Activated naive CD4-positive, alpha-beta T cell treated with anti-CD3 and anti-CD28 coated beads, Interleukin-2, amount 50 U/mL, for 16 hours (primary cell): Measurements from ENCODE around the gene CATSPER4.

ENCODE experiments used
- DNase-seq: peaks from one replicate; pipeline ENCODE4 v3.0.0-alpha.2; 2020

CATSPER4 gene

DNA sequence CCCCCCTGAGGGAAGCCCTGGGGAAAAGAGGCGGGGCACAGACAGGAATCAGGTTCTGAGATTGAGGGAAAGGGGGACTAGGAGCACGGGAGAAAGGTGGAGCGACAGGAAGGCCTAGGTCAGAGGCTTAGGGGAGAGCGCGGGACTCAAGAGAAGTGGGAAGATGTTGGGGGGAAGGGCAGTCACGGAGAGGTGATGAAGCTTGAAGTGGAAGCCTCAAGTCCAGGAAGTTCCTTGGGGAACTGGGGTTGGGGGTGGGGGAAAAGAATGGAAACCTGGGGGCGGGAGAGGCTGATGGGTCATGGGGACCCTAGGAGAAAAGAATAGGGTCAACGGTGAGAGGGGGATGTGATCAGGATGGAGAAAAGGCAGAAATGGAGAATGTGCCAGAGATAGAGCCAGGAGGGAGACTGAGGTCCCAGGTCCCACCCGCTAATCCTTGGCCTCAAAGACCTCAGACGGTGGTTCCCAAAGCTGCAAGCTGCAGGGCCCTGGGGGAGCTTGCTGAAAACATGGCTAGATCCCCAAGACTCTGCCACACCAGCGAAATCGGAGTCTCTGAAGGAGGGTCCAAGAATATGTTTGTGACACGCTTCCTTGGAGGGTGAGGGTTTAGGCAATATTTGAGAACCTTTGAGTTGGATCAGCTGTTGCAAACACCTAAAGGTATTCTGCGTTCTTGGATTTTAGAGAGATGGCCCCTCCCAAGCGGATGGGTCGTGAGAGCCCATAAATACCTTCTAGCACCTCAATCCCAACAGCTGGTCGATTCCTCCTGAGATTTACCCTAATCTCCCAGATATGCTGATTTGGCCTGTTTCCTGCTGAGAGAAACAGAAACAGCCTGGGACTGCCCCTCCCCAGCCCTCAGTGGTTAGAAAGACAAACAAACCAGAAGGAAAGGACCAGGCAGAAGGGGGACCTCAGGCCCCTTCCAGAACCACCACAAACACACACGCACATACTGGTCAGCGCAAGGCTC is 25.2 kb upstream of the CATSPER4 start:
- DNase-seq: no peak

DNA sequence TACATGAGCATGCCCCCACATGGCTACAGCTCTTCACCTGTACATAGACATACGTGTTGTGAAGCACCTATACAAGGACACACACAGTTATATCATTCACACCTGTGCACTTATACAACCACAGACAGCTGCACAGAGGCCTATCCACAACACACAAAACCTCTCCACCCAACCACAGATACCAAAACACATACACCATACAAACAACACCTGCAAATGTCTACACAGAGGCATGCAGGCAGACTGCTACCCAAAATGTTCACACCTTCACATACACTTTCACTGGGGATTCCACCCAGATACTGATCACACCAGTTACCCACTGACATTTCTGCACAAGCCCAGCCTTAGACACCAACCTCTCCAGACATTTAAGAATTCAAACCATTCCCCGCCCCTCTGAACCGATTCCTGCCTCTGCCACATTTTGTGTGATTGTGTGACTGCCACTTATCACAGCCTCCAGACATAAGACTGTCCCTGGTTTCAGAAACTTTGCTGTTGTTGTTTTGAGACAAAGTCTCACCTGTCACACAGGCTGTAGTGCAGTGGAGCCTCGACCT is 23.6 kb upstream of the CATSPER4 start:
- no peak for DNase-seq

DNA sequence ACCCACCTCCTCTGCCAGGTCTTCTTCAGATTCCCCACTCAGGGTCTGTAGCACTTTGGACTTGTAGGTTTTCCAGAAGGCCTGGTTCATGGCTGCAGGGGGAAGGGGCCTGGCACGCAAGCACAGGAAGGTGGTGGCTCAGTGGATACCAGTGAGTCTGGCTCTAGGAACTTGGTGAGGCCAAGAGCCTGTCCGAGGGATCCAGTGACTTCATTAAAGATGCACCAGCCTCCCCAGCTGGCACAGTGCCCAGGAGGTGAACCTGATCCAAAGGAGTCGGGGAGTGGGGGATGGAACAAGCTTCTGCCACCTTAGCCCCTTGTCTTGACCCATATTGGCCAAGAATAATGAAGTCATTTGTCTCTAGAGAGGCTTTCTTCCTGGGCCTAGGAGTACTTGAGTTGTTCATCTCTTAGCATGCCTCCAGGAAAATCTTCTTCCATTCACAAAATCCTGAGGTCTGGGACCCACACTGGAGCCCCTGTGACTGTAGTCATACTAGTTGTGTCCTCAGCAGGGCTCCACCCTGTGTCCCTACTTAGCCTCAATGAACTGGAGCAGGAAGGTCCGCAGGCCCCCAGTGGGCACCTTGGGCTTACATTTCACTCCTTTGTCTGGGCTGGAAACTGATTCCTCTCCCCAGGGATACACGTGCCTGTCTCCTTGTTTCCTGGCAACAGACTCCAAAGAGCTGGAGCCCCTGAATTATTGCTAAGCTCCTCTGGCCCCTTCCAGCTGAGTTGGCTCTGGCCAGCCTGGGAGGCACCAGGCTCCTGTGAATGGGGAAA is 21.8 kb upstream of the CATSPER4 start, which contains the start of gene C1orf232:
Gene C1orf232 (minus strand): TSS at position 554 of the 788 bp plus-strand sequence. CDS start 464 bp downstream, at position 90.
- DNase-seq: no peak

DNA sequence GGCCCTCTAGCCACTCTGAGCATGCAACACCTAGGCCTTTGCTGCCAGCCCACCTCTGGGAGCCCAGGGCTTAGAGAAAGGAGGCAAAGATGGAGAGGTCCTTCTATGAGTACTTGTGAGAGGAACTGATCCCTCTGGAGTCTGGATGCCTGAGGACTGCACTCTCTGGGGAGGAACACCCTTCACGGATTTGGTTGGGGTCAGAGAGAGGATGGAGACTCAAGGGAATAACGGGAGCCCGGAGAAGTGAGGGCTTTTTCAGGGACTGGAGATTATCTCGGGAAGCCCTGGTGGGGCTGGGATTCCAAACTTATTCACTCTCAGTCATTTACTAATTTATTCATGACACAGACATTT is 21.2 kb upstream of the CATSPER4 start:
- no peak for DNase-seq

DNA sequence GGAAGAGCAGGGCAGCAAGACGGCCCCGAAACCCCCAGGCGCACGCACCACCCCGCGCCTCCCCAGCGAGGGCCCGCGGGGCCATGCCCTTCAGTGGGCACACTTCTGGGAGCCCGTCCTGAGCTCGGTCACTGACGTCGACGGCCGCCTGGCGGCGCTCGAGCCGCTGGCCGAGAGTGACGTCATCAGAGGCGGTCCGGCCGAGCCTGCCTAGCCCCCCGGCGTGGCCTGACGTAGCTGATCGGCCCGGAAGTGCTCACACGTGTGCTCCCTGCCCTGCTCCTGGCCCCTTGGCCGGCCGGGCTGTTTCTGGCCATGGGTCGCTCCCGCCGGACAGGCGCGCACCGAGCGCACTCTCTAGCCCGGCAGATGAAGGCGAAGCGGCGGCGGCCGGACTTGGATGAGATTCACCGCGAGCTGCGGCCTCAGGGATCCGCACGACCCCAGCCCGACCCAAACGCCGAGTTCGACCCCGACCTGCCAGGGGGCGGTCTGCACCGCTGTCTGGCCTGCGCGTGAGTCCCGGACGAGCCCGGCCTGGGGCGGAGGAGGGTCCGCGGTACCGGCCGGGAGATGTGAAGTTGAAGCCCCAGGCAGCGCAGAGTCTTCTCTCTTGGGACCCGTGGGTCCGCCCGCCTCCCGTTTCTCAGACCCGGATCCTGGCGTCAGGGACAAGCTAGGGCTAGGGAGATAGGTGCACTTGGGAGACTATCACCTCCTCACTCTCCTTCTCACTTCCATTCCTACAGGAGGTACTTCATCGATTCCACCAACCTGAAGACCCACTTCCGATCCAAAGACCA is 20.5 kb upstream of the CATSPER4 start, which contains the start of gene ZNF593:
Gene ZNF593 (plus strand): TSS at position 240 of the 803 bp plus-strand sequence. CDS start 76 bp downstream, at position 316.
- peak; percentile 86 for DNase-seq

DNA sequence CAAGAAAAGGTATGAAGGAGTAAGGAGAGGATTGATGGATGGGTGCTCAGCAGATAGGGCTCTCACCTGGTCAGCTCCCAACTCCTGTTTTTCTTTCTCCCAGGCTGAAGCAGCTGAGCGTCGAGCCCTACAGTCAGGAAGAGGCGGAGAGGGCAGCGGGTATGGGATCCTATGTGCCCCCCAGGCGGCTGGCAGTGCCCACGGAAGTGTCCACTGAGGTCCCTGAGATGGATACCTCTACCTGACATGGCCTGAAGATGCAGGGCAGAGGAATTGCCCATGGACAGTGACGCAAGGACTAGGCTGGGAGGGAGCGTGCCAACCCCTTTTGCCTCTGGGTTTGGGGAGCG is 20.0 kb upstream of the CATSPER4 start:
- DNase-seq: no peak

DNA sequence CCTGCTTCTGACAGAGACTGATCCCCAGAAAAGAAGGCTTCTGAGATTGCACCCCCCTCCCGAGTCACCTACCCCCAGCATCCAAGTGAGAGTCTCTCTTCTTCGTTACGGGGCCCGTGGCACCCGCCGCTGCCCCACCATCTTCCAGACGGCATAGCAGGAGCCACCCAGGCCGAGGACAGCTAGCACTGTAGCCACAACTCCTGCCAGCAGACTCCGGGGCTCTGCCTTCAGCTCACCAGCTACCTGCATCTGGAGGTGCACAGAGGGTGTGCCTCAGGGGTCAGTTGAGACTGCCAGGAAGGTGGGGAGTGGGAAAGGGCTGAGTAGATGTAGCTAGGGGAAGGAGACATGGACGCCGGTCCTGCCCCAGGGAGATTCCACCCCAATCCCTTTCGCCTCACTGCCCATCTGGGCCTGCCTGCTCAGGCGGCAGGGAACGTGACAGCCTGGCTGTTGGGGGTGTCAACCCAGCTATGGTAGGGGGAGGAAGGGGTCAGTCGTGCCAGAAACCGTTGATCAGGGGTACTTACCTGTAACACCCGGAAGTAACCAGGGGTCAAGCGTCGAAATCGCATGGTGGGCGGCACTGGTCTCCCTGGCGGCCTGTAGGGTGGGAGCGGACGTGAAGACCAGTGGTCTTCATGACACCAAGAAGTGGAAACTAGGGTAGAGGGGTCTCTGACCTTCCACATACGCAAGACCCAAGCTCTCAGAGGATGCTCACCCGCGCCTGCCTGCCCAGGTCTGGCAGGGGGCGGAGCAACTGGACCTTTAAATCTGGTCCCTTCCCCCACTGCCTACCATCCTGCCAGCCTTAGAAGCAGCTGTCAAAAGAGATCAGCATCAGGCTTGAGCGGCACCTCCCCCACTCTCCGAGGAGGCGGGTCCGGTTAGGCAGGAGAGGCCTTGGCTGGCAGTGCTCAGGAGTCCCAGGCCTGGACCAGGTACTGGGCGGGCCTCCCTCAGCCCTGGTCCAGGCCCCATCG is 19.0 kb upstream of the CATSPER4 start, which contains the start of gene ZNF593OS:
Gene ZNF593OS (minus strand): TSS at position 749 of the 989 bp plus-strand sequence. CDS start 171 bp downstream, at position 578.
- no peak for DNase-seq

DNA sequence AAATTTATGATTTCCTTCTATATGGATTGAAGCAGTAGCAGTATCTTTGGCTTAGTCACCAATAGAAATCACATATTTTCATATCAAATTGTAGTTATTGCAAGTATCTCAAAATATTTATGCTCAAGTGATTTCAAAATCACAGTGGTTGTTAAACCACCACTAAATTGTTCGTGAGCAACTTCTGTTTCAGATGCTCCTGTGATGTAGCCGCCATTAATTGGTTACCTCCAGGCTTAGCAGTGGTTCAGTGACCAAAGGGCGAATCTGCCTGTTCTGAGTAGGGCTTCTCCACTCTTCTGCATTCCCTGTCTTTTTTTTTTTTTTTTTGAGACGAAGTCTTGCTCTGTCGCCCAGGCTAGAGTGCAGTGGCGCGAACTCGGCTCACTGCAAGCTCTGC is 15.1 kb upstream of the CATSPER4 start:
- no peak for DNase-seq

DNA sequence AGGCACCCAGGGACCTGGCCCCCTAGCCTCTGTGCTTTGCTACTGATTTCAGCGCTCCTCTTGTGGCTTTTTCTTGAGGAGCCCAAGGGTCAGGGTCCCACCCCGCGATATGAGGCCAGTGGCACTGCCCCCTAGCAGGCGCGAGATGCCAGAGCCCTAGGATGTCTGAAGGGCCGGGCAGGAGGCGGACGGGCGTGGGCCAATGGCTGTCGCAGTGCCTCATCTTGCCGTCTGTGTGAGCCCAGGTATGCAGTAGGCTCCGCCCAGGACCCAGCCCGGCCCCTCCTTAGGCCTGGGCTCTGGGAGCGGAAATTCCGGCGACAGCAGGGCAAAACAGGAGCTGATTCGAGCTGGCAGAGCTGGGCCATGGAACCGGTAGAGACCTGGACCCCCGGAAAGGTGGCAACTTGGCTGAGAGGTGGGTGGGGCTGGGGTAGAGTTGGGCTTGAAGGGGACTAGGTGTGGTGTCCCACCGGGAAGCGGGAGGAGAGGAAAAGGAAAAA is 13.2 kb upstream of the CATSPER4 start, which contains the start of gene CNKSR1:
Gene CNKSR1 (plus strand): TSS at position 310 of the 503 bp plus-strand sequence. CDS start 57 bp downstream, at position 367.
- no peak for DNase-seq

DNA sequence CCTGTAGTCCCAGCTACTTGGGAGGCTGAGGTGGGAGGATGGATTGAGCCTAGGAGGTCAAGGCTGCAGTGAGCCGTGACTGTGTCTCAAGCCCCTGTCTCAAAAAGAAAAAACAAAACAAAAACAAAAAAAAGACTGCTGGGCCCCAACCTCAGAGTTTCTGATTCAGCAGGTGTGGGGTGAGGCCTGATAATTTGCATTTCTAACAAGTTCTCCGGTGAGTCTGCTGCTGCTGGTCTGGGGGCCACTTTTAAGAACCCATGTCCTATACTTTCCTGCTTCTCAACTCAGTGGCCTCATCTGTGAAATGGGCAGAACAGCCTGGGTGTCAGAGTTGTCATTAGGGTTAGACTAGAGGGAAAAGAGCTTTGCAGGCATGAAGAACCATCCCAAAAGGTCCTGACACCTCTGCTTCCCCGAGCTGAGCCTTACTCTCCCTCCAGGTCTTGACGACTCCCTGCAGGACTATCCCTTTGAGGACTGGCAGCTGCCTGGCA is 10.3 kb upstream of the CATSPER4 start:
- DNase-seq: no peak

DNA sequence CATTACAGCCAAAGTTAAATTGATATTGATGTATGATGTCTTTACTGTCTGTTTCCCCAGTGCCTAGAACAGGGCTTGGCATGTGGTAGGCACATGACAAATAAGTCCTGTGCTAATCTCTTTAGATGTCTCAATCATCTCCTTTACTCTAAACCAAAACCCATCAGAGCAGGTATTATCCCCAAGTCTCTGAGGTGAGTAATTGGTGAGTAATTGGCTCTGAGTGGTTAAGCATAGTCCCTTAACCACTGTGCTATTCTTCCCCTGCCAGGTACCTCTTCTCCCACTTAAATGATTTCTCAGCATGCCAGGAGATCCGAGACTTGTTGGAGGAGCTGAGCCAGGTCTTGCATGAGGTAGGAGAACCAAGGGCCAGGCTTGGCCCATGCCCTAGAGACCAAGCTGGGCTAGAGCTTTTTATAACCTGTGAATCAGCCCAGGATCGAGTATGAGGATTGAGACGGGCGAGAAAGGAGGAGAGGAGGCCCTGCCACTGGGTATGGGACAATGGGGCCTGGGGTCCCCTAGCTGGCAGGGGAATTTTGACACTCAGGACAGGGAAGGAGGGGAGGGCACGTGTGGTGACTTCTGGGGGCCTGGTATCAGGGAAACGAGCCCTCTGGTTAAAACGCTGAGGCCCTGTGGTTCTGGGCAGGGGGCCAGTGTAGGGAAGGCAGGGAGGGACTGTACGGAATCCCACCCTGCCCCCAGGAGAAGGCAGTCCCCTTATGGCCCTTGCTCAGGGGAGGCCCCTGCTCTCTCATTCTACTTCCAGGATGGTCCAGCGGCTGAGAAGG is 8.6 kb upstream of the CATSPER4 start:
- DNase-seq: no peak

DNA sequence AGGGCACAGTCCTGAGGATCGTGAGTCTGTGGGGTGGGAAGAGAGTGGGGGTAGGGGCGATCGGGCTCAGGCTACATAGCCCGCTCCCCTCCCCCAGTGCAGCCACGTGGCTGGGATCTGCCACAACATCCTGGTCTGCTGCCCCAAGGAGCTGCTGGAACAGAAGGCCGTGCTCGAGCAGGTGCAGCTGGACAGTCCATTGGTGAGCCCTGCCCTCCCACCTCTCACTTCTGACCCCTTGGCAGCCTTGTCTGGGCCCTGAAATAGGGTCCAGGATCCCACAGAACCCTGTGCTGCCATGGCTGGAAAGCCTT is 8.1 kb upstream of the CATSPER4 start:
- no peak for DNase-seq

DNA sequence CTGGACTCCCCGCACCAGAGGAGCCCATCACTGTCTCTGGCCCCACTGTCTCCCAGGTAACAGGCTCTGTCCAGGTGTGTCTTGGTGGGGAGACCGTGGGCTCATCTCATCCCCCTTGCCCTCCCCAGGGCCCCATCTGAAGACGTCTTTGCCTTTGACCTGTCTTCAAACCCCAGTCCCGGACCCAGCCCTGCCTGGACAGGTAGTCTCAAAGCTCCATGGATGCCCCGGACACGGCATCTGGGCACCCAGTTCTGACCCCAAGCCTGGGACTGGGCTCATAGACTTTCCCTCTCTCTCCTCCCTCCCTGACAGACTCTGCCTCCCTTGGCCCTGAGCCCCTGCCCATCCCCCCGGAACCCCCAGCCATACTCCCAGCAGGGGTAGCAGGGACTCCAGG is 6.3 kb upstream of the CATSPER4 start:
- no peak for DNase-seq

DNA sequence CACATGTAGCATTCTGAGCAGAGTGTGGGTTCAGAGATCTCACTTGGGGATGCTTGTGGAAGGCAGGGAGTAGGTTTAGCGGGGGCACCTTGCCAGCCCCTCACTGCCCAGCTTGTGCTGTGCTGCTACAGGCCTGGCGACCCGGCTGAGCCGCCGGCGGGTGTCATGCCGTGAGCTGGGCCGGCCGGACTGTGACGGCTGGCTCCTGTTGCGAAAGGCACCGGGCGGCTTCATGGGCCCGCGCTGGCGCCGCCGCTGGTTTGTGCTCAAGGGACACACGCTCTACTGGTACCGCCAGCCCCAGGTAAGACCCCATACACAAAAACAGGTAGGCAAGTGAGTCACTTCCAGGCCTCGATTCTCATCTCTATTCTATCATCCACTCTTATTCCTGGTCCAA is 5.5 kb upstream of the CATSPER4 start:
- no peak for DNase-seq

DNA sequence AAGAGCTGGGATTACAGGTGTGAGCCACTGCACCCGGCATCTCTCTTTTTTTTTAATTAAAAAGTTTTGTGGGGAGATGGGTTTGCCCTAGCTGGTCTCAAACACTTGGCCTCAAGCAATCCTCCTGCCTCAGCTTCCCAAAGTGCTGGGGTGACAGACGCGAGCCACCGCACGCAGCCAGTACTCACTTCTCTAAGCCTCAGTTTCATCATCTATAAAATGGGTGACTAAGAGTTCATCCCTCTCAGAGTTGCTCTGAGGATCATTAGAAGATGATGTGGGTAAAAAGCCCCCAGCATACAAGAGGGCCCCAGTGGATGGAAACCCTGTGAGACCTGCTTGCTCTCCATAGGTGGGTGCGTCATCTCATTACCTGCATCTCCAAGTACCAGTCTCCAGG is 2.5 kb upstream of the CATSPER4 start:
- DNase-seq: no peak

DNA sequence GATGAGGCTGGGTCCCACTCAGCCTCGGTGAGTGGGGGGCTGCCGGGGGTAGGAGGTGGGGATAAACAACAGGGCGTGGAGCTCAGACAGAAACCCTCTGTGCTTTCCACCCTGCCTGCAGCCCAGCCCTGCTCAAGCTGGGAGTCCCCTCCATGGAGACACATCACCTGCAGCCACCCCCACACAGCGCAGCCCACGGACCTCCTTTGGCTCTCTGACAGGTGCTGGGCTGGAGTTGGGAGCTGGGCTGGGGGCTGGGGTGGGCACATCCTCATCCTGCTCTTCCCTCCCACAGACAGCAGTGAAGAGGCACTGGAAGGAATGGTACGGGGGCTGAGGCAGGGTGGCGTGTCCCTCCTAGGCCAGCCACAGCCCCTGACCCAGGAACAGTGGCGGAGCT is 1.9 kb upstream of the CATSPER4 start:
- DNase-seq: no peak

DNA sequence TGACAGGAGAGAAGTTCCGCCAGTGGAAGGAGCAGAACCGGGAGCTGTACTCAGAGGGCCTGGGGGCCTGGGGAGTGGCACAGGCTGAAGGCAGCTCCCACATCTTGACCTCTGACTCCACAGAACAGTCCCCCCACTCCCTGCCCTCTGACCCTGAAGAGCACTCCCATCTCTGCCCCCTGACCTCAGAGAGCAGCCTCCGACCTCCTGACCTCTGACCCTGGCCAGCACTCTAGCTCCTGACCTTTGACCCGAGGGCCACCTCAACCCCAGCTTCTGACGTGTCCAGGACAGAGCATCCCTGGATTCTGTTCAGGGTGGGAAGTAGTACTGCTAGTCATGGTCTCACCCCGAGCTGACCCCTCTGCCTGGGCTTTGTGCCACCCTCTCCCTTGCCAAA is 1.1 kb upstream of the CATSPER4 start:
- DNase-seq: no peak

DNA sequence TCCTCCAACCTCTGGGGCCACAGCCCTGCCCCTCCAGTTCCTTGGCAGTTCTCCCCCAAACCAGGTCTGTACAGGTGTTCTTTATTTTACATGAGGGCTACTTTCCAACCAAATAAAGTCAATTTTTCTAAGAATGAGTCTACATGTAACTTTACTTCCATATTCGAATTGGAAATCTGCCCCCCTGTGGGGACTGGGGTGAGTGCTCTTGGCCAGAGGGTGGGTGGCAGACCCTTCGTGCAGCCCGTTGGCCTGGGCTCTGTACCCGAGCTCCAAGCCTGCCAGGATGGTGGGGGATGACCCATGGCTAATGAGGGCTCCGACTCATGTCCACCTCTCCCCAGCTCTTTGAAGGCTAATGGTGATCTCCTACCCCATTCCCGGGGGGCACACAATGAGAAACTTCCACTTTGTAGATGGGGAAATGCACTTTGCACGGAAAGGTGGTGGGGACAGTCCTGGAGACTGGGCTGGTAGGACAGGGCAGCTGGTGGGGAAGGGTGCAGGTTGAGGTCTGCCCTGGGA is 589 bp upstream of the CATSPER4 start:
- DNase-seq: no peak

DNA sequence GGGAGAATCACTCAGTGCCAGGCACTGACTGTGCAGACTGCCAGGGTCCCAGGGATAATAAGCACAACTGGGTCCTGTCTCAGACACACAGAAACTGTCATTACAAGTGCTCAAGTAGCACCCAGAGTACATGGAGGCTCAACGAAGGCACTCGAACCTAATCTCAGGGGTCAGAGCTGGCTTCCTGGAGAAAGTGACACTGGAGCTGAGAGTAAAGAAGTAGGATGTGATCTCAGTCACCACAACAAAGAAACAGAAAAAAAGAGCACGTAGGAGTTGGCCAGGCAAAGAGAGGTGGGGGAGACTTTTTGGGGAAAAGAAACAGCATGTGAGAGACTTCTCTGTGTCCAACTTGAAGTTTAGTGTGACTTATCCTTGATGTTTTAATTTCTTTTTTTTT is 1.3 kb downstream of the CATSPER4 start:
- no peak for DNase-seq

DNA sequence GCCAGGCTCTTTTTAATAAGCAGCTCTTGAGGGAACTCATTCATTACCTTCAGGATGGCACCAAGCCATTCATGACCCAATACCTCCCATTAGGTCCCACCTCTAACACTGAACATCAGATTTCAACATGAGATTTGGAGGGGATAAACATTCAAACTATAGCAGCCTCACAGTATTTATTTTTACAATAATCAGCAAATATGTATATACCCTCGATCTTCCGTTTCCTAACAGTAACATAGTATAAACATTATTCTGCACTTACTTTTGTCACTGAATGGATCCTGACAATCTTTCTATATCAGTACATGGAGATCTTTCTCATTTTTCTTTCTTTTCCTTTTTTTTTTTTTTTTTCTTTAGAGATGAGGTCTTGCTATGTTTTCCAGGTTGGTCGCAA is 5.4 kb downstream of the CATSPER4 start:
- no peak for DNase-seq
